HFF-Myc (cell line): ENCODE results near the gene ZBTB32.
"Not testable (repeated sequence)": the region's sequence is repeated elsewhere in the genome, so short reads cannot be mapped to it uniquely, and the experiment has no call there.

Source experiments
- DNase-seq: peaks from one replicate; pipeline ENCODE4 v3.0.0-alpha.2; 2011; ENCODE audit warnings: low read depth; ENCODE audit errors: extremely low read depth
- H3K4me3 ChIP-seq: replicated peaks from 2 replicates; pipeline ENCODE4 v1.5.1; 2011; ENCODE audit warnings: low read depth, mild to moderate bottlenecking, control low read depth, low read length
- CTCF ChIP-seq: IDR thresholded peaks from 2 replicates; pipeline ENCODE4 v1.5.1; 2012; ENCODE audit warnings: mild to moderate bottlenecking, low read depth, low read length, control low read depth; ENCODE audit errors: missing control alignments

Gene ZBTB32

GRCh38 chr19:35704218-35704617, at the start of gene ZBTB32:
Gene ZBTB32 (plus strand): TSS chr19:35704558. CDS start chr19:35714627, 10,069 bp downstream.
- TF ChIP-seq CTCF: no peak
- DNase-seq: peak; percentile 14

GRCh38 chr19:35654828-35655227, 49.5 kb upstream of the ZBTB32 start:
- H3K4me3 ChIP-seq, DNase-seq: not testable (repeated sequence)

More at GRCh38 chr19:35704218-35704617, at the start of gene ZBTB32:
- H3K4me3 ChIP-seq: no peak within 1 kb of the TSS

- no peak overlapping the region for H3K4me3 ChIP-seq
- no peak for TF ChIP-seq CTCF
- no peak for DNase-seq
Observed at GRCh38 chr19:35655600-35655999, 48.8 kb upstream of the ZBTB32 start.

GRCh38 chr19:35656700-35657099, 47.7 kb upstream of the ZBTB32 start:
- no peak for TF ChIP-seq CTCF
- H3K4me3 ChIP-seq: no peak overlapping the region
- DNase-seq: no peak

GRCh38 chr19:35657904-35658700, 46.3 kb upstream of the ZBTB32 start:
- DNase-seq: no peak
- no peak for TF ChIP-seq CTCF
- no peak overlapping the region for H3K4me3 ChIP-seq

DNA sequence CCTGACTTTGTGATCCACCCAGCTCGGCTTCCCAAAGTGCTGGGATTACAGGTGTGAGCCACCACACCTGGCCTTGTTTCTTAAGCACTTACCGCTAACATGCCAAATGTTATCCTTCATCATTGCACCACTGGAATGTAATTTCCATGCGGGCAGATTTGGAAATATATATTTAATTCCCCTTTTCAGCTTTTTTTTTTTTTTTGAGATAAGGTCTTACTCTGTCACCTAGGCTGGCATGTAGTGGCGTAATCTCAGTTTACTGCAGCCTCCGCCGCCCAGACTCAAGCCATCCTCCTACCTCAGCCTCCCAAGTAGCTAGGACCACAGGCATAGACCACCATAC, 42.4 kb upstream of the ZBTB32 start:
- DNase-seq: no peak
- H3K4me3 ChIP-seq: no peak overlapping the region
- no peak for TF ChIP-seq CTCF

DNA sequence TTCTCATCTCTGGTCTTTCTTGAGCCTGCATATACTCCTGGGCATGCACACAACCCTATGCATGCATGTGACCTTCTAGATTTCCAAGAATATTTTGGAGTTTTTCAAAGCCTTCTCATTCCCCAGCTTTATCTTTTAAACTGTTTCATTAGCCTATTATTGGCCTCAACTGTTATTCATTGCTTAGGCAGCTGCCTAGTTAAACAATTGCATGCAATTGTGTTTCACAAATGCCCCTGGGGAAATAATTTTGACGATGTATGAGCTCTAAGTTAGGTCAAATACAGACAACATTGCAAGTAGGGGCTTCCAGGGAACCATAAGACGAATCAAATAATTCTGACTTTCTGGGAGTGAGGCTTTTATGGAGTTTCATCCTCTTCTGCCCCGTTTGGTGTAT, 40.4 kb upstream of the ZBTB32 start:
- no peak for DNase-seq
- H3K4me3 ChIP-seq: no peak overlapping the region
- TF ChIP-seq CTCF: no peak
